GM12878 (cell line): ENCODE data around the gene ESR2.

Source experiments
- ATF7 ChIP-seq: fragments of 450-650 bp; IDR thresholded peaks from 2 replicates; pipeline ENCODE4 v1.6.1; 2016; ENCODE audit warnings: low read depth, mild to moderate bottlenecking
- BHLHE40 ChIP-seq, 2 experiments: fragments of 450-650 bp in 1 of 2; IDR thresholded peaks; 2 replicates each; pipeline ENCODE4 v1.6.1; 2011 to 2017; ENCODE audit warnings: low read depth in 2 of 2, borderline replicate concordance in 1 of 2, improper control_type of control experiment in 1 of 2, low read length in 1 of 2, mild to moderate bottlenecking in 1 of 2
- CTCF ChIP-seq, 3 experiments: IDR thresholded peaks in 2 of 3; conservative IDR thresholded peaks in 1 of 3; 2 replicates each; pipeline ENCODE4 v1.5.1; 2011; ENCODE audit warnings: low read depth in 3 of 3, low read length in 3 of 3, mild to moderate bottlenecking in 3 of 3, control low read depth in 2 of 3, moderate library complexity in 2 of 3, inconsistent platforms in 1 of 3, mixed read lengths in 1 of 3; ENCODE audit not compliant: control insufficient read depth in 2 of 3, insufficient read depth in 1 of 3; ENCODE audit errors: extremely low read depth in 1 of 3
- FOXK2 ChIP-seq: fragments of 450-650 bp; IDR thresholded peaks from 2 replicates; pipeline ENCODE4 v1.6.1; 2017; ENCODE audit warnings: mild to moderate bottlenecking, moderate library complexity
- NFYB ChIP-seq: IDR thresholded peaks from 2 replicates; pipeline ENCODE4 v1.6.1; 2011; ENCODE audit warnings: low read depth, mild to moderate bottlenecking, low read length, improper control_type of control experiment, moderate library complexity; ENCODE audit not compliant: insufficient read depth
- NRF1 ChIP-seq: conservative IDR thresholded peaks from 2 replicates; pipeline ENCODE4 v1.6.1; 2011; ENCODE audit warnings: mild to moderate bottlenecking, low read depth, low read length, improper control_type of control experiment
- PAX8 ChIP-seq: fragments of 450-650 bp; IDR thresholded peaks from 2 replicates; pipeline ENCODE4 v1.6.1; 2017; ENCODE audit warnings: mild to moderate bottlenecking, moderate library complexity
- POLR2A ChIP-seq: IDR thresholded peaks from 2 replicates; pipeline ENCODE4 v1.6.1; 2011; ENCODE audit warnings: low read depth, mild to moderate bottlenecking, low read length
- RELB ChIP-seq: fragments of 450-650 bp; IDR thresholded peaks from 2 replicates; pipeline ENCODE4 v1.6.1; 2017; ENCODE audit warnings: low read depth, mild to moderate bottlenecking, moderate library complexity
- REST ChIP-seq: IDR thresholded peaks from 2 replicates; pipeline ENCODE4 v1.6.1; 2012; ENCODE audit warnings: mild to moderate bottlenecking, low read depth, low read length
- SPI1 ChIP-seq: IDR thresholded peaks from 2 replicates; pipeline ENCODE4 v1.6.1; 2011; ENCODE audit warnings: low read depth, mild to moderate bottlenecking, low read length, moderate library complexity, borderline replicate concordance; ENCODE audit not compliant: insufficient read depth
- TARDBP ChIP-seq: IDR thresholded peaks from 2 replicates; pipeline ENCODE4 v1.6.1; 2016; ENCODE audit warnings: borderline replicate concordance
- ZZZ3 ChIP-seq: IDR thresholded peaks from 2 replicates; pipeline ENCODE4 v1.6.1; 2011; ENCODE audit warnings: low read depth; ENCODE audit not compliant: control insufficient read depth, insufficient read length

GRCh38 chr14:64158608-64159007, 135.6 kb downstream of the ESR2 start:
- TF ChIP-seq SPI1 (no peak), BHLHE40 (IDR thresholded peaks at IDR 0.05; ENCODE audit: borderline replicate concordance in 1 of 2, low read depth in 2 of 2, low read length in 1 of 2) (no peak), PAX8 (no peak), FOXK2 (no peak), NFYB (no peak), CTCF (IDR thresholded peaks at IDR 0.05 in 2 of 3, conservative IDR thresholded peaks at IDR 0.05 in 1 of 3; ENCODE audit: control insufficient read depth in 2 of 3, extremely low read depth in 1 of 3, insufficient read depth in 1 of 3, low read depth in 3 of 3, low read length in 3 of 3) (no peak), NRF1 (no peak), POLR2A (no peak), TARDBP (no peak), RELB (no peak), REST (no peak), ATF7 (no peak), ZZZ3 (no peak)
